HL-60 (cell line): ENCODE data around the gene CCDC158.

Experiments
- CTCF ChIP-seq: IDR thresholded peaks from one replicate; pipeline ENCODE4 v1.5.1; 2011; ENCODE audit warnings: low read length, control low read depth, inconsistent platforms; ENCODE audit not compliant: insufficient read depth
- GABPA ChIP-seq: IDR thresholded peaks from 2 replicates; pipeline ENCODE4 v1.6.1; 2012; ENCODE audit warnings: low read depth
- TF ChIP-seq, protein P1 (sequence below): IDR thresholded peaks from 2 replicates; pipeline ENCODE4 v1.6.1; 2012; ENCODE audit warnings: low read depth; ENCODE audit not compliant: insufficient replicate concordance

DNA sequence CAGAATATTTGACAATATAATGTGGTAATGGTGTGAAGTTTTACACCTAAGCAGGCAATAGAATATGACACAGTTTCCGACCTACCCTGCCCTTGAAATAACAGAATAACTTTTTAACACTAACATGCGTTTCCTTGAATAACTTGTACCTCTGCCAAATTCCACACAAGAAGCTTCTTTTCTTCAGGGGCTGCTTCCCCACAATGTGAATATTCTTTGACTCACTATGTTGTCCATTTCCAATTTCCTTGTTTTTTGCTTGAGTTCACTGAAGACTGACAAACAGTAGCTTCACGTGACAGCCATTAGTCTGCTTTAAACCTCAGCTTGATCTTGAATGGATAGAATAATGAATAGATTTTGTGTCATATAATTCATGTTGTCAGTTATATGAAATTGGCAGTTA is 28.4 kb upstream of the CCDC158 start:
- TF ChIP-seq, protein P1, sequence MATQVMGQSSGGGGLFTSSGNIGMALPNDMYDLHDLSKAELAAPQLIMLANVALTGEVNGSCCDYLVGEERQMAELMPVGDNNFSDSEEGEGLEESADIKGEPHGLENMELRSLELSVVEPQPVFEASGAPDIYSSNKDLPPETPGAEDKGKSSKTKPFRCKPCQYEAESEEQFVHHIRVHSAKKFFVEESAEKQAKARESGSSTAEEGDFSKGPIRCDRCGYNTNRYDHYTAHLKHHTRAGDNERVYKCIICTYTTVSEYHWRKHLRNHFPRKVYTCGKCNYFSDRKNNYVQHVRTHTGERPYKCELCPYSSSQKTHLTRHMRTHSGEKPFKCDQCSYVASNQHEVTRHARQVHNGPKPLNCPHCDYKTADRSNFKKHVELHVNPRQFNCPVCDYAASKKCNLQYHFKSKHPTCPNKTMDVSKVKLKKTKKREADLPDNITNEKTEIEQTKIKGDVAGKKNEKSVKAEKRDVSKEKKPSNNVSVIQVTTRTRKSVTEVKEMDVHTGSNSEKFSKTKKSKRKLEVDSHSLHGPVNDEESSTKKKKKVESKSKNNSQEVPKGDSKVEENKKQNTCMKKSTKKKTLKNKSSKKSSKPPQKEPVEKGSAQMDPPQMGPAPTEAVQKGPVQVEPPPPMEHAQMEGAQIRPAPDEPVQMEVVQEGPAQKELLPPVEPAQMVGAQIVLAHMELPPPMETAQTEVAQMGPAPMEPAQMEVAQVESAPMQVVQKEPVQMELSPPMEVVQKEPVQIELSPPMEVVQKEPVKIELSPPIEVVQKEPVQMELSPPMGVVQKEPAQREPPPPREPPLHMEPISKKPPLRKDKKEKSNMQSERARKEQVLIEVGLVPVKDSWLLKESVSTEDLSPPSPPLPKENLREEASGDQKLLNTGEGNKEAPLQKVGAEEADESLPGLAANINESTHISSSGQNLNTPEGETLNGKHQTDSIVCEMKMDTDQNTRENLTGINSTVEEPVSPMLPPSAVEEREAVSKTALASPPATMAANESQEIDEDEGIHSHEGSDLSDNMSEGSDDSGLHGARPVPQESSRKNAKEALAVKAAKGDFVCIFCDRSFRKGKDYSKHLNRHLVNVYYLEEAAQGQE: no peak
- TF ChIP-seq CTCF: no peak
- TF ChIP-seq GABPA: no peak
